HCT116 (cell line): ENCODE measurements around the gene TTYH2.

Experiments
- CEBPB ChIP-seq: IDR thresholded peaks from 2 replicates; pipeline ENCODE4 v1.6.1; 2012; ENCODE audit warnings: low read depth
- CTCF ChIP-seq, 3 experiments: fragments of 200-600 bp in 1 of 3; sonication (generic) in 1 of 3; IDR thresholded peaks in 2 of 3; conservative IDR thresholded peaks in 1 of 3; 2 replicates each; pipeline ENCODE4 v1.5.1; 2012 to 2017; ENCODE audit warnings: low read depth in 2 of 3, low read length in 2 of 3, antibody characterized with exemption in 1 of 3, borderline replicate concordance in 1 of 3, control low read depth in 1 of 3, mild to moderate bottlenecking in 1 of 3, mixed read lengths in 1 of 3, mixed run types in 1 of 3, moderate library complexity in 1 of 3; ENCODE audit not compliant: insufficient read depth in 1 of 3
- EGR1 ChIP-seq: IDR thresholded peaks from 2 replicates; pipeline ENCODE4 v1.6.1; 2012; ENCODE audit warnings: low read depth
- EZH2 ChIP-seq: fragments of 200-600 bp; sonication (generic); IDR thresholded peaks from 2 replicates; pipeline ENCODE4 v1.6.1; 2017; ENCODE audit warnings: antibody characterized with exemption, mixed run types
- EZH2phosphoT487 ChIP-seq: fragments of 200-600 bp; IDR thresholded peaks from 2 replicates; pipeline ENCODE4 v1.6.1; 2018; ENCODE audit warnings: antibody characterized with exemption, borderline replicate concordance
- MAX ChIP-seq: IDR thresholded peaks from 2 replicates; pipeline ENCODE4 v1.6.1; 2012
- POLR2A ChIP-seq: IDR thresholded peaks from 2 replicates; pipeline ENCODE4 v1.7.0; 2011; ENCODE audit warnings: borderline replicate concordance; ENCODE audit not compliant: insufficient read depth, insufficient read length; ENCODE audit errors: extremely low read depth
- POLR2AphosphoS5 ChIP-seq: IDR thresholded peaks from 2 replicates; pipeline ENCODE4 v1.6.1; 2011; ENCODE audit warnings: mild to moderate bottlenecking, low read depth, low read length, moderate library complexity
- REST ChIP-seq: IDR thresholded peaks from 2 replicates; pipeline ENCODE4 v1.6.1; 2012; ENCODE audit warnings: low read depth
- SIN3A ChIP-seq: IDR thresholded peaks from 2 replicates; pipeline ENCODE4 v1.6.1; 2012; ENCODE audit warnings: low read depth
- SP1 ChIP-seq: IDR thresholded peaks from 2 replicates; pipeline ENCODE4 v1.6.1; 2012; ENCODE audit warnings: low read depth
- YY1 ChIP-seq: IDR thresholded peaks from 2 replicates; pipeline ENCODE4 v1.6.1; 2011; ENCODE audit warnings: low read length, low read depth, moderate library complexity, mild to moderate bottlenecking; ENCODE audit not compliant: insufficient replicate concordance; ENCODE audit errors: extremely low read depth
- ZFX ChIP-seq: fragments of 450-650 bp; IDR thresholded peaks from 2 replicates; pipeline ENCODE4 v1.6.1; 2017

GRCh38 chr17:74223901-74224300, 10.5 kb downstream of the TTYH2 start:
- no peak for TF ChIP-seq EZH2
- no peak for TF ChIP-seq SP1
- TF ChIP-seq POLR2A, result no peak
- no peak for TF ChIP-seq REST
- TF ChIP-seq SIN3A, result no peak
- no peak for TF ChIP-seq EGR1
- TF ChIP-seq YY1, result no peak
- no peak for TF ChIP-seq CTCF (IDR thresholded peaks at IDR 0.05 in 2 of 3, conservative IDR thresholded peaks at IDR 0.05 in 1 of 3; ENCODE audit: borderline replicate concordance in 1 of 3, insufficient read depth in 1 of 3, low read depth in 2 of 3, low read length in 2 of 3)
- TF ChIP-seq POLR2AphosphoS5, result no peak
- no peak for TF ChIP-seq ZFX
- TF ChIP-seq MAX, result no peak
- TF ChIP-seq EZH2phosphoT487, result no peak
- no peak for TF ChIP-seq CEBPB
